ENCODE data around the gene SEMA6D. TPM values are rescaled to one million over a fixed set of nuclear protein-coding genes. Genes with fewer than 3 reads are reported as not detected.

The SEMA6D gene
- total RNA-seq, 1 donor from 2014 or later: 7.1 TPM

- no peak for DNase-seq (ENCODE audit: low read depth)
Observed at GRCh38 chr15:47788685-47789084, 71.4 kb downstream of the SEMA6D start.

- DNase-seq (ENCODE audit: low read depth): no peak
Observed at GRCh38 chr15:47791161-47791560, 73.9 kb downstream of the SEMA6D start.

DNA sequence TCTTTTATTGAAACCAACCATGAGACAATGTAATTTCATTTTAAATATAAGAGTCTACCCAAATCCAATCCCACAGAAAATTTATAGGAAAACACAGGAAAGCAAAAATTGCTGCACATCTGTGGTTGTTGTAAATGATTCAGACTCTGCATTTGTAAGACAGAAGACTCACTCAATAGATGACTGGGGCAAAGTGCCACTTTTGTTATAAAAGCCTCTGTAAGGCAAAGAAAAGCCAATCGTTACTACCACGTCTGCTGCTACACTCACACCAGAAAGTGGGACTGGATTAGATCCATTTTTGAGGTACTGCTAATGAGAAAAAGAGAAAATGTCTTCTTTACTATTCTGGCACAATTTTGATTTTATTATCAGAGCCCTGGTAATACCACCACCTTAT, 74.9 kb downstream of the SEMA6D start:
- DNase-seq (ENCODE audit: low read depth): no peak

GRCh38 chr15:47794252-47794914, 77.1 kb downstream of the SEMA6D start:
- peak; percentile 38 for DNase-seq (ENCODE audit: low read depth)

DNA sequence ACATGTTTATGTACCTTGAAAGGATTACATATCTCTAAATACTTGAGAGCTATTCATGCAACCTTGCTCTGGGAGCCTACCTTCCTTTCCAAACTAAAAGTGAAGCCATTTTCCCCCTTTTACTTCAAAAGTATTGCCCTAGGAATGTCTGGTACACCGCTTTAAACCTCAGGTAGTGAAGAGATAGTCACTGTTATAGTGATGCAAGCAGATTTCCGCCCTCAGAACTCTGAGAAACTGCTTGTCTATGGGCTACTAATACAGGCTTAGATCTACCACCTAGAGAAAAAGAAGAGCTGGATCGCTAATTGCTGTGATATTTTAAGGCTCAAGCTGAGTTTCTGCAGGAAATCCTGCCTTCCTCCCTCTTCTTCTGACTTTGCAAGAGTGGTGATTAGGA, 78.6 kb downstream of the SEMA6D start:
- DNase-seq (ENCODE audit: low read depth): no peak

DNA sequence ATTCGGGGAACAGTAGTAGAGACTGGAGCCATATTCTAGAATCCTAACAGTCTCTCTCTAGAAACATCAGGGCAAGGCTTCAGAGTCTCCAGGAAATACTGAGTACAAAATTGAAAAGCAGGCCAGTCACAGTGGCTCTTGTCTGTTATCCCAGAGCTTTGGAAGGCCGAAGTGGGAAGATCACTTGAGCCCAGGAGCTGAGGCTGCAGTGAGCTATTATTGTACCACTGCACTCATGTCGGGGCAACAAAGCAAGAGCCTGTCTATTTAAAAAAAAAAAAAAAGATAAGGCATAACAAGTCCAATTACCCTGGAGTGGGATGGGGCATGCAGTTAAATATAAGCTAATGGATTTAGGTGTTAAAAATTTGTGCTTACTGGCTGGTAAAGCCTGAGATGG, 79.0 kb downstream of the SEMA6D start:
- DNase-seq (ENCODE audit: low read depth): no peak

- no peak for DNase-seq (ENCODE audit: low read depth)
Observed at GRCh38 chr15:47796830-47797229, 79.5 kb downstream of the SEMA6D start.

DNA sequence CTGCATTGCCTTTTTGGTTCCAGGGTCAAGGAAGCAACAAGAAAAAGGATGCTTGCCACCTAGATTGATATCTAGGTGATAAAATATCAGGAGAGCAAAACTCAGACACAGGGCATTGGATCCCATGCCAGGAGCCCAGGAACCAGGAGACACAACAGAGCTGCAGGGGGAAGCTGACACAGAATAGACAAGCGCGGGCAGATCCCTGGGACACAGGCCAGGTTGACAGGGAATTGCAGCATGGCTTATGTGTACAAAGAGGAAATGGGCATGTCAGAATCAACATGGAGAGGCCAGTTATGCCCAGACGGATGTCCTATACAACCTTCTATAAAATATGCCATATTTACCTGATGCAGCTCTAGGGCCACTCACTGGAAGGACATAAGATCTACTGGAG, 84.2 kb downstream of the SEMA6D start:
- DNase-seq (ENCODE audit: low read depth): no peak

- DNase-seq (ENCODE audit: low read depth): no peak
Observed at GRCh38 chr15:47802216-47802615, 84.9 kb downstream of the SEMA6D start.

DNA sequence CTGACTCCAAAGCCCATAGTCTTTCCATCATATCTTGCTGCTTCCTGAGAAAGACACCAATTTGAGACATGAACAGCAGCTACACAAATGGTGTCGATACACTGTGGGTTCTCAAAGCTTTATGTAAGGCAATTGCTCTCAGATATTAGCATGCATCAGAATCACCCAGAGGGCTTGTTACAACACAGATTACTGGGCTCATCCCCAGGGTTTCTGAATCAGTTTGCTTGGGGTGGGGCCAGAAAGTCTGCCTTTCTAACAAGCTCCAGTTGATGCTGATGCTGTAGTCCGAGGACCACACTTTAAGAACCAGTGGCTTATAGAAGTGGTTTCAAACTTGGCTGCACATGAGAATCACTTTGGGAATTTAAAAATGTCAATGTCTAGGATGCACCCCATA, 86.5 kb downstream of the SEMA6D start:
- DNase-seq (ENCODE audit: low read depth): no peak

GRCh38 chr15:47804733-47805132, 87.4 kb downstream of the SEMA6D start:
- no peak for DNase-seq (ENCODE audit: low read depth)

DNA sequence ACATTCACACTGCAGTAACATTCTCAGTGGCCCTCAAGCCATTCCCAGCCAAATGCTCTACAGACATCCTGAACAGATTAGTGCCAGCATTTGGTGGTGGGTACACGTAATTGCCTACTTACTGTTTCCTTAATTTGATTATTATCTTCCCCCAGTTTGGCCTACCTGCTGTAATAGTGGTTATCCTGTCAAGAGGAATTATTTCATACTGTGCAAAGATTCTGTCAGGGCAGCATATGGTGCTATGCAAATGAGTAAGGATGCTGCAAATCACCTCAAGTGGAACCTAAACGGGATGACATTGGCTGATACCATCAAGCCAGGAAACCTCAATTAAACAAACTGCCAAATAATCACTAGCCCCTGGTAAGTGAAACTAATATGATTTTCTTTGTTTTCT, 88.7 kb downstream of the SEMA6D start:
- DNase-seq (ENCODE audit: low read depth): no peak

DNA sequence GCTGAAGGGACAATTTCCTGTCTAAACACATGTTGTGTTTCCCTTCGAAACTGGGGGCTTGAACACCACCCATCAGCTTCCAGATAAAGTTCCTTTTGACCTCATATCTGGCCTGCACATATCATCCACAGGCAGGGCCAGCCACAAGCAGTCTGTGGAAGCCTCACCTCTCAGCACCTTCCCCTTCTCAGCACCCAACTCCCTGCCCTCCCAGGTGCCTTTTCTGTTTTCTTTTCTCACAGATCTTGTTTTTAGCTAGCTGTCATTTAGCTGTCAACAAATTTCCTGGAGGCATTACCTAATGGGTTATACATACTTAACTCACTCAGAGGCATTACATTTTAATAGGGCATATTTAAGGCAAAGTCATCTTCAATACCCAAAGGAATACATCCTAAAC, 93.9 kb downstream of the SEMA6D start:
- no peak for DNase-seq (ENCODE audit: low read depth)

GRCh38 chr15:47812470-47812999, 95.2 kb downstream of the SEMA6D start:
- peak; percentile 94 for DNase-seq (ENCODE audit: low read depth)

DNA sequence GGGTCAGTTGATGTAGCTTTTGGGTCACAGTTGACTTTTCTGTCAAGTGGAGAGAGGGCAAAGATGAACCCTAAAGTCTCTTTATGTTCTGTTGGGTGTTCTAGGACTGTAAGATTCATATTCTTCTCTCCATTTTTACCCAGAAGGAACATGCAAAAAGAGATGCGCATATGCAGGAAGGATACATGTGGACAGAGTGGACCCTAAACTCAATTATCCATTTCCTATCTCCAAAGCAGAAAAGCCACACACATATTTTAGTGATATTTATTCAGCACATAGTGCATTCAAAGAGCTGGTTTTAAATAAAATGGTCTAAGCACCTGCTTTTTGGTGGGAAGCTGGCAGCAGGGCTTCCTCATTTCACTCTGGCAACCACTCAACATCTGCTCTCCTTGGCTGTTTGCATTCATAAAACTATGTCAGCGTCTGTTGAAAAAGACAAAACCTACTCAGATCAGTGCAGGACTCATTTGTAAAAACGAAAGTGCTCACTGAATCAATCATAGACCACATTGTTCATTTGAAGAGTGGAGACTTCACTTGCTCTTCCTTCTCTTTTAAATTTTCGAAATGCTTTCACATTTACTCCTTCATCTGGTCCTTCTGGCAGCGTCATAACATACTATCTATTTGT, 96.6 kb downstream of the SEMA6D start:
- no peak for DNase-seq (ENCODE audit: low read depth)

GRCh38 chr15:47814620-47815019, 97.3 kb downstream of the SEMA6D start:
- DNase-seq (ENCODE audit: low read depth): no peak

DNA sequence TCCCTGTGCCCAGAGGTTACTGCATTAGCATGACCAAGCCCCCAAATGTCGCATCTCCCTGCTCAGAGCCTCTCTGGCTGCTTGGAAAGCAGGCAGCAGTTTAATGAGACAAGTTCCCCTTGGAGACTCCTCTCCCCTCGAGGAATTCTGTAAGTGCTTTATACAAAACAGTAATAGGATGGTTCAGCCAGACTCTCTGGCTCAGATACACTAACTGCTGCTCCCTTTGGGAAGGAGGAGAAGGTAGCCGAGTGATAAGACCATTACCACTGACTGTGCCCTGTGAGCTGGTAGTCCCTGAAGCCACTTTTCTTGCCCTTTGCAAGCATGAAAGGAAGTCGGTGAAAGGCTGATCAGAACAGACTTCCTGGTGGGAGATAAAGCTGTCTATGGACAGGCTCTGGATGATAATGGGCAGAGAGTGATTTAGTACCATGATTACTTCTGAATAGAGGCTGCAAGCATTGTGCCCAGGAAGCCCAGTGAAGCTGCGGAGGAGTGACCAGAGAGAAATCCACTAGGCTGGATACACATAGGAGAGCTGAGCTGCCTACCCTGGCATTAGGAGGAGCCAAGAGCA, 100.8 kb downstream of the SEMA6D start:
- no peak for DNase-seq (ENCODE audit: low read depth)

GRCh38 chr15:47819158-47819557, 101.9 kb downstream of the SEMA6D start:
- no peak for DNase-seq (ENCODE audit: low read depth)

DNA sequence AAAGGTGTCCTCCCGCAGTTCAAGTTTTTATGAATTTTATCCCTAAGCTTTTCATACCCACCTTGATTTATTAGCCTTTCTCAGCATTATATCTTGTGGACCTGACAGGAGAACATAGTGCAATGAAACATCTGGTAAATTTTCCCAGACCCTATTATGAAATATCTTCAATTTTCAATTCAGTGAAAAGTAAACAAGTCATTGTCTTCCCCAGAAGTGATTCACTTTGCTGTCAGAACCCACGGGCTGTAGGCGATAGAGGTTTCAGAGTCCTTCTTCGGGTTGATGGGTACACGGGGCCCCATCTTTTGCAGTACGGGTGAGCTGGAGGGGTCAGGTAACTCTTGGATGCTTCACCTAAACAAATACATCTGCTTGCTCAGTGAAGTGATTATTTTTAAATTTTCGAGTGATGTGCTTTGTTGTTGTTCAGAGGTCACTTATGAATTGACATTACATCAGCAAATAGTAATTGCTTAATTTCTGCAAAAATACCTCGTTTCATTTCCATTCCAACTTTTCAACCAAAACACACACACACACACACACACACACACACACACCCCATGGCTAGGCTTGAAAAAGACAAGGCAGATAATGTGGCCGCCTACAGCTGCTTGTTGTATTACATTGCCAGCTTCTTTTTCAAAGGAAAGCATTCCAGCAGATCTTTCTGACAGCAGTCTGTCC, 102.9 kb downstream of the SEMA6D start:
- DNase-seq (ENCODE audit: low read depth): no peak

DNA sequence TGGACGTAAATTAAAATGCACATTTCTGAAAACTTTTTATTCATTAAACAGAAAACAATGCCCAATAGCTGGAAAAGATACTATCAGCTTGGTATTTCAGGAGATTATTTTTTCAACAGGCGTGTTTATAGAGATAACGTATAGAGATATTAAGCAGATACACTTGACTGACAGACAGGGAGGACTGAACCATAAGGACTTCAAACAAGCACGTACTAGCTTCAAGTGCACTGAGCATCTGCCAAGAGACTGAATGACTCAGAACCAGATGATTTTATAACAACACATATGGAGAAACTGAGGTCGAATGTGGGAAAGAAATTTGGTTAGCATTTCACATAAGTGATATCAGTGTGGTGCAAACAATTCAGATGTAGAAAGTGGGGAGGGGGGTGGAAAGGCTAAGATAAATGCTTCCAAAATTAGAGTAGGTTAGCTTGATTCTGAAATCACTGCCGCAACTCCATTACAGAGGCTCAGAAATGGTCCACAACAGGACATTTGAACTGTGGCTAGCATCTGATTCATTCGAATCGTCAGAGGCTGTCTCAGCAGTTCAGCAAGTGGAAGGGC, 103.5 kb downstream of the SEMA6D start:
- DNase-seq (ENCODE audit: low read depth): peak; percentile 32

DNA sequence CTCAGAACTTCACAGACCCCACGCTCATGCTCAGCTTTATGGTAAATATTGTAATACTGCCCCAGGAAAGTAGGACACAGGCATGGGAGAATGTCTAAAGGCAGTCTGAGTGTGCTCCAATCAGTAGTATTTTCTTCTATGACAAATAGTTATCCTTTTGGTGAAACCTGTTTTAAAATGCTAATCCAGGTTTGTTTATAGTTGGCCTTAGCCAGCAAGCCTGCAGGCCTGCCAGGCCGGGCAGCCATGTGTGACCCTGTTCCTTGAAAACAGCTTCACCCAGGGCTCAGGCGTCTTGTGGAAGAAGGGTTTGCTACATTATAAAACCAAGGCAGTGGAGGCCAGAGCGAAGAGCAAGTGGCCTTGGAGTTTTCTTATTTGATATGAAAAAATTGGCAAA, 104.7 kb downstream of the SEMA6D start:
- peak; percentile 88 for DNase-seq (ENCODE audit: low read depth)

All from renal cortical epithelial cell (primary cell).